GM18520 (cell line): ENCODE data around the gene C1orf198.

Experiments used
- ATAC-seq: cut with Tn5 transposase; IDR thresholded peaks from one replicate; pipeline ENCODE4 v1.9.1; 2021; ENCODE audit not compliant: unreplicated experiment

The C1orf198 gene

GRCh38 chr1:230788561-230789275, 79.6 kb downstream of the C1orf198 start:
- ATAC-seq: no peak

GRCh38 chr1:230787471-230787870, 80.8 kb downstream of the C1orf198 start:
- no peak for ATAC-seq
